Fibroblast of skin of scalp (primary cell): ENCODE data around the gene CLEC2L.

Source experiments
- DNase-seq: peaks from one replicate; pipeline ENCODE4 v3.0.0-alpha.2; 2013

CLEC2L gene

DNA sequence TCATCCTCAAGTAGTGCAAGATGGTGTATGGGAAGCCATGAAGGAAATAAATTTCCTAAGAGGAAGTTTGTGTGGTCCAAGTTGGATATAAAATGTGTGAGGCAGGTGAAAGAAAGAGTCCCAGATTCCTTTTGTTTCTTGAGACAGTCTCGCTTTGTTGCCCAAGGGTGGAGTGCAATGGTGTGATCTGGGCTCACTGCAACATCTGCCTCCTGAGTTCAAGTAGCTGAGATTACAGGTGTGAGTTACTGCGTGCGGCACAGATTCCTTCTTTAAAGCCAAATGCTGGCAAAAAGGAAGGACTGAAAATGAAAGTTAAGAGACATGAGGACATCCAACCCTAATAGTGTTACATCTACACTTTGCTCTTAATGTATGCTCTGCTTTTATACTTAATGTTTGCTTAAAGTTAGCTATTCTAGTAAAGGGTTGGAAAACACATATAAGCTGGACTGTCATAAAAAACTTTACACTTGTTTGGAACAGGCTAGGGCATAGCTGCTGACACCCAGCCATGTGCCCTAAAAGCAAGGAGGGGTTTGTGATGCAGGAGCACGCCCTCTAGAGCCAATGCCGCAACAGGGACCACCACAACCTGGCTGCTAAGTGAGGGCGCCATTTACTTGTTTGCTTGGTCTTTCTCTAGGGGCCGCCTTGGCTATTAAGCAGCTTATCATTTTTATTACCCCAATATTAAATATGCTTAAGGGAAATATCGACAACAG lies 34.5 kb downstream of the CLEC2L start:
- no peak for DNase-seq

DNA sequence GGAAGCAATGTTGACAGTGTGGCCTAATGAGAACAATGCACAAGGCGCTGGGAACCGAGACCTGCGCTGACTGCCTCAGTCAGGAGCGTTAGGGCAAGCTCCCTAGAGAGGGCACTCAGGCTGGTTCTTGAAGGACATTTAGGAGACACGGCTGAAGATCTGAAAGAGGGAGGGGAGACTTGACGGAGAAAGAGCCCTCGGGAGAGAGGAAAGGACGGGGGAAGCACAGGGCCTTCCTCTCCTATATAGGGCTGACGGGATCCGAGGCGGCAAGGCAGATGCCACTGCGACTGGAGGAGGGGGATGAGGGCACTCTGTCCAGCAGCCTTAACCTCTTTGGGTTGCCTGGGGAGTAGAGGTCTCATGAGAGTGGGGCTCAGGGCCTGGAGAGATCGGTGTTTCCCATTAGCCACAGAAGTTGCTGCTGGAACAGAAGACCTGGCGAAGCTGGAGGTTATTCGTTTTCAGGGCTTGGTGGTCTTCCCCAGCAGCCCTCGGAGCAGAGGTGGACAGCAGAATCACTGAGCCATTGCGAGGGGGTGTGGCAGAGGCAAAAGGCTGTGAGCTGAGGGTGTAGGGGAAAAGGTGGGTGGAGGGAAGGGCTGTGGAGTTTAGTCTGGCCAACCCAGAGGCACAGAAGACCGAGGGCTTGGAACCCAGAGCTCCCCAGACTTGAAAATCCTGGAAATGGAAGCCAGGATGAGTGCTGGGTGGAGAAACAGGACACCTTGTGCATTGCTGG lies 36.0 kb downstream of the CLEC2L start:
- no peak for DNase-seq

DNA sequence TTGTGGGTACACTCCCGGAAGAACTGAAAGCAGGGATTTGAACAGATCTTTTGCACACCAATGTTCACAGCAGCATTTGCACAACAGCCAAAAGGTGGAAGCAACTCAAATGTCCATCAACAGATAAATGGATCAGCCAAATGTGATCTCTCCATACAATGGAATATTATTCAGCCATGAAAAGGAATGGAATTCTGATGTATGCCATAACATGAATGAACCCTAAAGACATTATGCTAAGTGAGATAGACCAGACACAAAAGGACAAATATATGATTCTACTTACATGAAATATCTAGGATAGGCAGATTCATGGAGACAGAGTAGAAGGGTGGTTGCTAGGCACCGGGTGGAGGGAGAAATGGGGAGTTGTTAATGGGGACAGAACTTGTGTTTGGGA lies 36.7 kb downstream of the CLEC2L start:
- DNase-seq = no peak

DNA sequence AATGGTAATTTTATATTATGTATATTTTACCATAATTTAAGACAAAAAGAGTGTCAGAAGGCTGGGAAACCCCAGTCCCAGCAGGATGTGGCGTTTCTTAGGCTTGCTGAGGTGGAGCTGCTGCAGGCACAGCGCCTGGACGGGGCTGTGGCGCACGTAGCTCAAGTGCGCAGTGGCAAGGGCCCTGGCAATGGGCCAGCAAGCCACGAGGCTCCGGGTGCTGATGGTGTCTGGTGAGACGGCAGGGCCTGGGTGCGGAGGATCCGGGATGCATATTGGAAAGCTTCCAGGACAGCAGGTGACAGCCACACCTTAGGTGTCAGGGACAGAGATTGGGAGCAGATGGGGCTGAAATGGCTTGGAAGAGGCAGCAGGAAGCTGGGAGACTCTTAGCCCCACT lies 37.2 kb downstream of the CLEC2L start:
- DNase-seq = no peak

DNA sequence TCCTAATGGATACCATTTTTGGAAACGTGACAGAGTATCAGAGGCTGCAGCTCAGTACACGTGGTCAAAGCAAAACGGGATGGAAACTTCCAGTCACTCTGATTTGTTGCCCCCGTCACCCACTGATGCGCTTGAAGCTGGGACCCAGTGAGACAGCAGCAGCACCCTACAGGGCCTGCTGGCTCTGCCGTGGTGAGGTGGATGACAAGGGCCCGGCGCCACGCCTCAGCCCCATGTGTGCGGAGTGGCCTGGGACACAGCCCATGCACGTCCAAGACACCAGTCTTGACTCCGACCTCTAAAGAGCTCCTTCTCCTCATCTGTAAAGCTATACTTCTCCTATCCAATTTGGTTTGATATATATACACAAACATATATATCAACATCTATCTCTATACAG lies 39.0 kb downstream of the CLEC2L start:
- DNase-seq = no peak

DNA sequence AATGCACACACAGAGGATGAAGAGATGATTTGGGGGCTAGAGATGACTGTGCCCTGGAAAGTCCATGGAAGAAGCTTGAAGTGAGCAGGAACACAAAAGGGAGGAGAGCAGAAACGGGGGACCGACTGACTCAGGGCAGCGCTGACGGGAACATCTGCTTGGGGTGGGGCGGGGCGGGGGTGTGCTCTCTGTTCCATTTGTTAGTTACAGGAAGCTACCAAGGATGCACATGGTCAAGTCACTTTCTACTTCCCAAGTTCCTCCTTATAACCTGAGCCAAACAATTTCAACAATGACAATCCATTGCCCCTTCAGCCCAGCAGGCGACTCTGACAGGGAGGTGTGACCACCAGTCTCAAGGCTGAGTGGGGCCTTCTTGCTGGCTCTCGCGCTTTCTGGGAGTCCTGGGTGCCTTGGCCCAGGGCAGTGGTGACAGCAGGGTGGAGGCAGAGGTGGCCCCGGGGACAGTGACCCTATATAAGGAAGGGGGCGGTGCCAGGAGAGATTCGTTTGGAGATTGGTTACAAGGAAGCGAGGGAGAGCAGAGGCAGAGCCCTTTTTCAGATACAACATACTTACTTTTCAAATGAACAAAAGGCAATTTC lies 39.6 kb downstream of the CLEC2L start:
- no peak for DNase-seq

DNA sequence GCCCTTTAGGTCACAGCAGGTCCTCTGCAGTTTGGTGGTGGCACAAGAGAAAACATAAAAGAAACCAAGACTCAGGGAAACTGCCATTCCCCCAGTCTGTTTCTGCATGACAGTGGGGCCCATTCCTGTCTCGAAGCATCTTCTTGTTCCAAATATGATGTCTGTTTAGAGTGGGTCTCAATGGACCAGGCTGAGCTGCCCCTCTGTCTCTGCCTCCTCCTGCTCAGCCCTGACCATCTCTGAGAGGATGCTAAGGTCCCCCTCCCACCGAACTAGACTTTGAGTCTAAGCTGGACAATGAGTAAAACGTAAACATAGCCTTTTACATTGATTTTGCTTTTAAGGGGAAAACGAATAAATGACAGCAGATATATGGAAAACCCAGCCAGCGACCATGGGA lies 40.4 kb downstream of the CLEC2L start:
- no peak for DNase-seq

DNA sequence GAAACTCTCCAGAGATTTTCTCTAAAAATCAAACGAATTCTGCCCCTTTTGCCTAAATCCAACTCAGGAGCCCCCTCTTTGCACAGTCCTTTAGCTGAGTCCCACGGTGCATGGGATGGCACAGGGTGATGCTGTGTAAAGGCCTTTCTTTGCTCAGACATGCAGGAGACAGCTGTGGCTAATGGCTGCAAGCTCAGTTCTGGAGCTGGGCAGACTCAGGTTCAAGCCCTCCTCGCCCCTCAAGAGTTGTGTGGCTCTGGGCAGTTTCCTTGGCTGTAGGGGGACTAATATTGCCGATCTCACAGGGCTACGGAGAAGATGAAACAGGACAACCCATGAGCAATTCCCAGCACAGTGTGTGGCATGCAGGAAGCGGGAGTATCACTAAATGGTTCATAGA lies 42.6 kb downstream of the CLEC2L start:
- DNase-seq = no peak

DNA sequence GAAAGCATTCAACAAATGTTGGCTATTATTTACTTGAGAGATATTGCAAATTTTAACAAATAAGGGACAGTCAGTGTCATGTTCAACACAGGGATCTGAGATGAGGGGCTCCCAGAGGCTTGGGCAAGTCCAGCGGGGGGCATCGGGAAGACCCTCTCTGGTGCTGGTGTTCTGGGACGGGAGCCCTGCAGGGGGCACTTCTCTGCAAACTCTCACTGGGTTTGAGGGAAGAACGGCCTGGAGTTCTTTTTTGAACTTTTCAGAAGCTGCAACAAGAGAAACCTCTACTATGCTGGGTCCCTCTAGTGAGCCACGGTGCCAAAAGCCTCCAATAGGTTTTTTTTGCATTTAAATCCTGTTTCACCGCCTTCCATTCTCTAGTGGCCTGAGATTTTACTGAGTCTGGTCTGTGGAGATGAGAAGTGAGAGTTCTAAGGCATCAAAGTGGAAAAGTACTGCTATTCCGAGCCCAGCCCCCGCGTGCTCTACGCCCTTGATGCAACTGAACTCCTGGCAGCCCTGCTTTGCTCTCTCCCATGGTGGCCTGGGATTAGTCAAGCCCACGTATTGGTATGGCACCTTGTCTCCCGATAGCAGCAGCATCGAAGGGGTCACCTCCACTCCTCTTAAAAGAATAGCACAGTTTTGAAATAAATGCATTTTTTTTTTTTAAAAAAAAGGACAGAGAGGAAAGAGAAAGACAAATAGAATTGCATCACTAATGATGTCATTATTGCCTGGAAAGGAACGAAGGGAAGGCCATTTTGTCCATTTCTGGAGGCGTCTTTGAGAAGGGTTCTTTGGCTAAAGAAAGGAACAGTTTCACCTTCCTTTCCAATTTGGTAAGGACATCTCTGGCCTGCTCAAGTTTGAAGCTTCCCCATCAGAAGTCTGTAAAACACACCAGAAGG lies 43.5 kb downstream of the CLEC2L start:
- no peak for DNase-seq

DNA sequence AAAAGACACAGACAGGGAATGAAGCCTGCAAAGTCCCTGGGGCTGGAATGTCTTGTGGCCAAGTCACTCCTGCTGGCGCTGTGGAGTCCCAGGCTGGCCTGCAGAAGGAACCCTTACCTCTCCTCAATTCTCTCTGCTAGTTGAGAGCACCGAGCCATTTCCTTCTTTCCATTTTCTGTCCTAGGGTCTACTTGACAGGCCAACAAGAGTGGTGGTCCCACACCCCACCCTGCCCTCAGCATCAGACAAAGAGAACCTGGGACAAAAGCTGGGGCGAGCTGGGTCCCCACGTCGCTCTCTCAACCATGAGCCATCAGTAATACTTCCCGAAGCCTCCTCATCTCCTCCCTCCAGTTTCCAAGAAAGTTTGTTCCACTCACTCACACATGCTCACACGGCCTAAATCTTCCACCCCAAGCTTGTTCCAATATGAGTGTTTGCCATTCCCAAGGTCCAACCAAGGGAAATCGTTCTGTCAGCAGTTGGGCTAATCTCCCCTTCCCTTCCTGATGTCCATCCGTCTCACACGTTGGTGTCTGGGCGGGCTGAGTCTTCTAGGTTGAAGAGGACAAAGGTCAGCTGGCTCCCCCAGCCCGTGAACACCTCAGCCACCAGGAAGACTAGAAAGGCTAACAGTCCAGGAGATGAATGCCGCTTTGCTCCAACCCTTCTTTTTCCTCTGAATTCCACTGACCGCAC lies 44.3 kb downstream of the CLEC2L start:
- DNase-seq = no peak

DNA sequence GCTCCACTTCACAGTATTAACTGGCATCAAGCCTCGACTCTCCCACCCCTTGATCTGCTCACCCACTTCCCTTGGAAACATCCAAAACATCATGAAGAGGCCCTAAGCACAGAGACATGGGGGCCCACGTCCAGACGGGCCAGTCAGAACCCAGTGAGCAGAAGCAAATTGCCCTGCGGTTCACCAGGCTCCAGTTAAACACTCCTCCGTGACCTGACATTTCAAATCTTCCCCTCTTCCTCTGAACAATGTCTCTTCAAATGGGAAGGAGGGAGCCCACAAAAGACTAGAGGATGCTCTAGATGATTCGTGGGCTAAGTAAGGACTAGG lies 44.8 kb downstream of the CLEC2L start:
- DNase-seq = no peak

DNA sequence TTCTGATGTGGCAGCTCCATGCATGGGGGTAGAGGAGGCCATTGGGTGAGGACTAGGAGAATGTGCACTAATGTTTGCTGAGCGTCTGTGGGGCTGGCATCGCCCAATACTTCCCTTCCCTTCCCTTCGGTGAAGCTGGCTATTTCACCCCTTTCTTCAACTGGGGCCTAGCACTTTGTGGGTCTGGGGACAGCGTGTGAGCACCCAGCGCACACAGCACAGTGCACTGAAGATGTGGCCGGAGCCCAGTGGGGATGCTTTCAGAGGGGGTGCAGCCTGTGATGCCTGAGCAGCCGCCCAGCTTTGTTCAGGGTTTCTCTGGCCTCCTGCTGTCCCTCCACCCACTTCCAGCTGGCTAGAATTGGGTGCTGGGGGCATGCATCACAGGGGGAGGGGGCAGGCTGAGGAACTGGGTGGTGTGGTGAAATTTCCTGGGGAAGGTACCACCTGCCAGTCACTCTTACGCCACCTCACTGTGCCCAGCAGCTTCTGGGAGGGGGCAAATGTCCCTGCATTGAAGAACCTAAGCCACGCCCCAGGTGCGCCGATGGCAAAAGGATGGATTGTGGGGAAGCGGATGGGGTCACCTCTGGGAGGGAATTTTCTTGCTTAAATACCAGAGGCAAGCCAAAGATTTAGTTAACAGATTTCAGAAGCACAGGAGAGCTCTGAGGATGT lies 45.5 kb downstream of the CLEC2L start:
- DNase-seq = no peak

DNA sequence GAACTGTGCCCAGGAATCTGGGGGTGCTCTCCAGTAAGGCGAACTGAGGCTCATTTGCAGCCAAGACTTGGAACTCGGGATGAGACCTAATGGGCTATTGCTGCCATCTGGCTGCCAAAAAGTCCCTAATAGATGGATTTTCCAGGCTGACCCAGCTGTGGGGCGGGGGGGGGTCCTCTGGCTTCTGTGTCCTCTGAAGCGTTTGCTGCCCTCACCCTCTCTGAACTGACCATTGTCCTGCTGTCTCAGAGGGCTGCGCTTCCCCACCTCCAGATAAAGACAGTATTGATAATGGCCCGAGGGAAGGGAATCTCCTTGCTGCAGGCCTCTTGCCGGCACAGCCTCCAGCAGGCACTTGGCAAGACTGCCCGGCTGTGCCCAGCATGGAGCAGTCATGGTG lies 46.6 kb downstream of the CLEC2L start:
- DNase-seq = no peak

DNA sequence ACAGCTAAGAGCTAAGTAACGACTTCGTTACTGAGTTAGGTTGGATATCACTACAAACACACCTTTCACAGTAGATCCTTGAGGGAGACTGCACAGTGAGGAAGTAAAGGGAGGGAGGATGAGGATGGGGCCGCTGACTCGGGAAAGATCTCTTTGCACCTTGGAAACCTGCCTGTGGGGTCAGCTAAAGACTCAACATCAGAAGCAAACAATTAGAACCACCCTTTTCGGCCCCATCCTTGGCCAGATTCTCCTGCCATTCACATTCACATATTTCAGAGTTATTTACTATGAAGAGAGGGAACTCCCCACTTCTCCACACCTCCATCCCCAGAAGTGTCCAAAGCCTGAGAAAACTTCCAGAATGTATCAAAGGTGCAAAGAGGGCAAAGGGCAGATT lies 47.1 kb downstream of the CLEC2L start:
- no peak for DNase-seq

DNA sequence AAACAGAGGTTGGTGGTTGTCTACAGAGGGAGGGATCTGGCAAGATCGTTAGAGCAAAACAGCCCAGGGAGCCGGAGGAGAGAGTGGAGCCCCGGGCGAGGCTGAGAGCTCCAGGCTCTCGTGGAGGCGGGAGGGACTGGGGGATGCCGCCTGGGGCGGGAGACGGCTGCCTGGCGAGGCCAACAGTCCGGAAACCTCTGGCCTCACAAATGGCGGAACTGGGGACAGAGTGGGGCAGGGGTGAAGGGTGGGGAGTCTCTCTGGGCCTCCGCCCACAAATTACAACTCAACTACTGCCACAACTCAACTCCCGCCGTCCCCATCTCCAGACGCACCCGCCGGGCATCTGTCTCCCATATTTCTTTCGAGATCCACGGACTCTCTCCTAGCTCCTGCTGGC lies 47.7 kb downstream of the CLEC2L start:
- no peak for DNase-seq

DNA sequence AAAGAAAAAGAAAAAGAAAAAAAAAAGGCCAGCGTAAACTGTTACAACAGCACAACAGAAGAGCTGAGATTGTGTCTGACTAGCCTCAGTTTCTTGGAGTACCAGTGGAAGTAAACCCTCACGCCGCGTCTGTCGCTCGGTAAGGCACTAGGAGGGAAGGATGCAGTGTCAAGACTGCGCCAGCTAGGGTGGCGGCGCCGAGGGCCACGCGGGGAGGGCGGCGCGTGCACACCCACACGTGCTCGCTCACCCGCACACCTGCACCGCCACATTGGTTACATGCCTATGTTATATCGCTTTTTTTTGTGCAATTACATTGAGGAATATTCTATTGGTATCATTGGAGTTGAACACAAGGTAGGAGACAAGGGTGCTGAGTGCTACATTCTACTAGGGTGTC lies 48.2 kb downstream of the CLEC2L start:
- no peak for DNase-seq

DNA sequence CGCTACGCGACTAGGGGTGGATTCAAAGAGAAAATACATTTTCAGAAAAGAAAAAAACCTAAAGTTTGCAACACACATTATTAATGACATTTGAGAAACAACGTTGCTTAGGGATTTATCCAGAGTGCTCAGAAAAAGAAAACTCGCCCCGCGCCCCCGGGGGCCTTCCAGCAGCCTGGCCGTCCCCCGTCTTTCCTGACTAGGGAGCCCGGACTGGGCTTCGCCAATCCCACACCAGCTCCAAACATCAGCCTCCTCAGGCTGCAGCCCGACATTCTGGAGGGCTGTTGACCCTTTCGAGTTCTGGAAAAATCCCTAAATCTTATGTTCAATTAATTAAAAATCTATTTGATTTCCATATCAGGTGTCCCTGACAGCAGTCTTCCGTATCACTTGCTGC lies 48.6 kb downstream of the CLEC2L start:
- no peak for DNase-seq

DNA sequence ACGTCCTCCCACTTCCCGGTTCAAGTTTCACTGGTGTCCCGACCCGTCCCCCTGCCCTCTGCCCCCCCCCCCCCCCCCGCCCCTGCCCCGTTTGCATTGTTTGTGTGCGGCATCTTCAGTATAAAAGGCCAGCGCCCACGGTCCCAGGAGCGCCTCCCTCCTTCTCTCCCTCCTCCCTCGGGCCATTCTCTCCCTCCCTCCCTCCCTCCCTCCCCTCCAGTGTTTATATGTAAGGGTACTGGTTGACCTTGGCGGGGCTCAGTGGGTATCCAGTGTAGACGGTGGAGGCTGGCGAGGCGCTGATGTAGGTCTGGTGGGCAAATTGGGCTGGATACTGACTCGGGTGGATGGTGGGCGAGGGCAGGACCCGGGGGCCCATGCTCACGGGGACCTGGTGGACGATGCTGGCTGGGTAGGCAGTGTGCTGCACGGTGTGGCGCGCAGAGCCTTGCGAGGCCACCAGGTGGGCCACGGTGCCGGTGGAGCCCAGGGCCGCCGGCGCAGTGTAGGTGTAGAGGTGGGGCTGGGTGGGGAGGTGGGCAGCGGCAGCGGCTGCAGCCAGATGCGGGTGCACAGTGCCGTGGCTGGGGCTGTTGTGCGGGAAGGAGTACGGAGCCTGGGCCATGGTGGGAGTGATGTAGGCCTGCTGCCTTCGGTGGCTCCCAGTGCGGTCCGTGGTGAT lies 49.4 kb downstream of the CLEC2L start:
- no peak for DNase-seq

DNA sequence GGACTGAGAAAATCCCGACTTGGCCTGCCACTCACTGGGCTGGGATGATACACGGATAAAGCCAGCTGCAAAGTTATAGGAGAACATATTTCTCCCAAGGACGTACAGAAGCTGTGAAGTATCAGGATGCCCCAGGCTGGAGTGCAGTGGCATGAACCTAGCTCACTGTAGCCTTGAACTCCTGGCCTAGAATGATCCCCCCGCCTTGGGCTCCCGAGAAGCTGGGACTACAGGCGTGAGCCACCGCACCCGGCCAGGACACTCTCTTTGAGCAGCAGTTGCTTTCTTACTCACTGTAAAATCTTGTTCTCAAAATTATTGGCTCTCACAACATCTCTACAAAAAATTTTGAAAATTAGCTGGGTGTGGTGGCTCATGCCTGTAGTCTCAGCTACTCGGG lies 50.4 kb downstream of the CLEC2L start:
- no peak for DNase-seq

DNA sequence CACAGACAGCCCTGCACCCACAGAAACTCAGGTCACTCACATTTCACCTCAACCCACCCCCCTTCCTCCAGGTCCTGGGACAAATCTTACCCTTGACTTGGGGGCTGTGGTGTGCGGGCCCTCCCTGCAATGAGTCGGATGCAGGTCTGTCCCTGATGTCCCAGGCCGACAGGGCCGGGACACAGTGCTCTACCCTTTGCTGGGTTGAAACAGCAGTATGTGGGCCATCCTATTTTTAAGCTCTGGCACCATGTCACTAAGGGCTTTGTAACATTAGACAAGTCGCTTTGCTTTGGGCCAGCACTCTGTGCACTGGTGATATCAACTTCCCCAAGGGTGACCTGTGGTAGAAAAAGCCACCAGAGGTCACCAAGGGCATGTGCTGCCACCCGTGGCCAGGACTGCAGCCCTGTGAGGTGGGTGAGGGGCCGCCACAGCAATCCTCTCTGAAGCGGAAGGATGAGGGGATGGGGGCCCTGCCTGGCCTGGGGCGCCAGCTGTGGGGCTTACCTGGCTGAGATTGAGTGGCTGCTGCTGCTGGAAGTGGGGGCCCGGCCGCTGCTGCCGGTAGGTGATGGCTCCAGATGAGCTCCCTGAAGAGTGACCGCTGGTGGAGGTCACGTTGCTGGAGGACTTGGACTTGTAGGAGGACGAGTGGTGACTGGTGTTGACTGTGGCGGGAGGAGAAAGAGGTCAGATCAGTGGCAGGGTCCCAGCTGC lies 51.3 kb downstream of the CLEC2L start:
- DNase-seq = no peak

DNA sequence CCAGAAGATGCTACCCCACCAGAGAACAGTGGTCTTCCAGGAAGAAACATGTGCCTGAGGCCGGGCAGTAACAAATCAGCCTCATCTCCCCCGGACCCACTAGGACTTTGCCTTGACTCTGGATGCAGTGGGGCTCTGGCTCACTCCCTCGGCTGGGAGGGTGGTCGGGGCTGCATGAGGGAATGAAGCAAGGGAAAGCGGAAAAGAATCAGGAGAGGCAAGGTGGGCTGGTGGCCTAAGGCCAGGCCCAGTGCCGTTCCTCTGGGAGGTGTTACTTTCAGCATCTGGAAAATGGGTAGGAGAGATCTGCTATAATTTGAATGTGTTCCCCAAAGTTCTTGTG lies 51.8 kb downstream of the CLEC2L start:
- DNase-seq = no peak
